GM12878 (cell line): ENCODE data around the gene DIP2C. TPM values are rescaled to one million over a fixed set of nuclear protein-coding genes. Genes with fewer than 3 reads are reported as not detected.

Source experiments
- ATAC-seq: fragments of 200-7000 bp; cut with Tn5 transposase; 3 replicates; pipeline ENCODE4 v1.9.1; 2020; ENCODE audit warnings: mild to moderate bottlenecking, moderate library complexity
- BruUV-seq: library from RNA; stranded (reverse); fragments of 400-500 nt; replicated peaks from 2 replicates; lab custom pipeline; 2021; lab: Mats Ljungman, UMichigan
- CTCF ChIA-PET: fragments of 300-600 bp; sonication (Branson Sonifier 250); formaldehyde crosslinking; extraction: SDS; loops from one replicate; lab custom pipeline; 2021; ENCODE audit warnings: inconsistent platforms; lab: Yijun Ruan, JAX
- POLR2A ChIA-PET: fragments of 350-600 bp; formaldehyde crosslinking; extraction: SDS; loops from one replicate; lab custom pipeline; 2021; ENCODE audit warnings: inconsistent platforms; lab: Charles Lee
- RAD21 ChIA-PET: fragments of 300-600 bp; sonication (Branson Sonifier 250); formaldehyde crosslinking; loops from one replicate; lab custom pipeline; 2023; ENCODE audit warnings: antibody characterized with exemption; ENCODE audit not compliant: unreplicated experiment; lab: Charles Lee
- SMC1A ChIA-PET: fragments of 300-600 bp; sonication (Branson Sonifier 250); formaldehyde crosslinking; loops from one replicate; lab custom pipeline; 2023; ENCODE audit not compliant: unreplicated experiment, uncharacterized antibody; lab: Charles Lee
- DNase-seq: peaks from one replicate; pipeline ENCODE4 v3.0.0-alpha.2; 2011; ENCODE audit warnings: low read depth, low spot score
- FAIRE-seq: peaks from 3 replicates; lab custom pipeline; 2011; peaks lifted over from hg19 to GRCh38; lab: Jason Lieb, UNC
- H2AFZ ChIP-seq: 2 replicates; pipeline ENCODE4 v1.6.0; 2011; ENCODE audit warnings: low read depth, low read length, control low read depth; ENCODE audit not compliant: control insufficient read depth
- H3K27ac ChIP-seq: 2 replicates; pipeline ENCODE4 v1.5.1; 2011; ENCODE audit warnings: control low read depth; ENCODE audit not compliant: control insufficient read depth, insufficient read depth
- H3K27me3 ChIP-seq, 2 experiments: replicated peaks in 1 of 2; 2 replicates each; pipeline versions ENCODE4 v1.6.0 to v1.6.1; 2011; ENCODE audit warnings: low read length in 1 of 2; ENCODE audit not compliant: control insufficient read depth in 2 of 2, insufficient read depth in 2 of 2
- H3K36me3 ChIP-seq, 2 experiments: 2 replicates each; pipeline ENCODE4 v1.5.1; 2011; ENCODE audit warnings: low read length in 1 of 2; ENCODE audit not compliant: control insufficient read depth in 2 of 2, insufficient read depth in 2 of 2
- H3K4me1 ChIP-seq: 2 replicates; pipeline ENCODE4 v1.6.1; 2011; ENCODE audit warnings: mild to moderate bottlenecking, low read length, moderate library complexity, mixed read lengths; ENCODE audit not compliant: control insufficient read depth, insufficient read depth
- H3K4me2 ChIP-seq: 2 replicates; pipeline ENCODE4 v1.6.0; 2011; ENCODE audit warnings: control low read depth; ENCODE audit not compliant: control insufficient read depth, insufficient read depth
- H3K4me3 ChIP-seq: fragments of 200-600 bp; sonication (generic); 2 replicates; pipeline ENCODE4 v1.5.1; 2016
- H3K79me2 ChIP-seq: 2 replicates; pipeline ENCODE4 v1.6.0; 2011; ENCODE audit warnings: low read length; ENCODE audit not compliant: control insufficient read depth, insufficient read depth
- H3K9ac ChIP-seq: 2 replicates; pipeline ENCODE4 v1.8.0; 2011; ENCODE audit warnings: low read length, control low read depth, mixed read lengths; ENCODE audit not compliant: control insufficient read depth, insufficient read depth
- H3K9me3 ChIP-seq: replicated peaks from 3 replicates; pipeline ENCODE4 v1.5.1; 2011; ENCODE audit warnings: mild to moderate bottlenecking, low read length; ENCODE audit not compliant: control insufficient read depth, insufficient read depth
- H4K20me1 ChIP-seq: 2 replicates; pipeline ENCODE4 v1.6.0; 2011; ENCODE audit not compliant: control insufficient read depth, insufficient read depth
- CBX5 ChIP-seq: sonication (generic); IDR thresholded peaks from 2 replicates; pipeline ENCODE4 v1.6.1; 2016; ENCODE audit warnings: low read depth, moderate library complexity, mild to moderate bottlenecking, inconsistent platforms
- CEBPZ ChIP-seq: fragments of 150-350 bp; IDR thresholded peaks from 2 replicates; pipeline ENCODE4 v1.6.1; 2016; ENCODE audit warnings: low read depth, low read length
- EP300 ChIP-seq, 2 experiments: fragments of 150-350 bp in 1 of 2; IDR thresholded peaks; 2 replicates each; pipeline ENCODE4 v1.6.1; 2011 to 2012; ENCODE audit warnings: low read depth in 2 of 2, low read length in 2 of 2, borderline replicate concordance in 1 of 2, improper control_type of control experiment in 1 of 2, inconsistent platforms in 1 of 2; ENCODE audit not compliant: control insufficient read depth in 1 of 2
- EZH2 ChIP-seq: IDR thresholded peaks from 2 replicates; pipeline ENCODE4 v1.6.1; 2012; ENCODE audit warnings: low read depth, mild to moderate bottlenecking, control low read depth, inconsistent platforms, low read length, borderline replicate concordance; ENCODE audit not compliant: control insufficient read depth
- NR2C1 ChIP-seq: fragments of 450-650 bp; IDR thresholded peaks from 2 replicates; pipeline ENCODE4 v1.6.1; 2017; ENCODE audit warnings: antibody characterized with exemption, mild to moderate bottlenecking, moderate library complexity
- PRDM15 ChIP-seq: fragments of 450-650 bp; formaldehyde crosslinking; IDR thresholded peaks from 2 replicates; pipeline ENCODE4 v1.4.0; 2020; ENCODE audit warnings: mild to moderate bottlenecking, moderate library complexity
- RAD51 ChIP-seq: fragments of 450-650 bp; IDR thresholded peaks from 2 replicates; pipeline ENCODE4 v1.6.1; 2016; ENCODE audit warnings: moderate library complexity, mild to moderate bottlenecking, inconsistent platforms
- YY1 ChIP-seq: IDR thresholded peaks from 2 replicates; pipeline ENCODE4 v1.6.1; 2011; ENCODE audit warnings: low read depth, mild to moderate bottlenecking, low read length
- ZNF592 ChIP-seq: fragments of 450-650 bp; IDR thresholded peaks from 2 replicates; pipeline ENCODE4 v1.6.1; 2017; ENCODE audit warnings: mild to moderate bottlenecking, moderate library complexity
- WGBS: methylation state at CpG from one replicate; pipeline ENCODE4 v1.1.6; 2016; ENCODE audit warnings: low lambda C conversion rate; ENCODE audit not compliant: insufficient replicate concordance, insufficient coverage; ENCODE audit errors: missing lambda C conversion rate; 5-methylcytosine and 5-hydroxymethylcytosine counted together
- in situ Hi-C: fragments of 300-500 bp; cut with MboI; formaldehyde crosslinking; loops from 9 replicates; pipeline ENCODE4 v1.14.3; 2018; ENCODE audit warnings: mixed read lengths
- intact Hi-C: fragments of 100-400 bp; cut with micrococcal nuclease; formaldehyde crosslinking; loops from one replicate; pipeline ENCODE4 v1.14.2; 2022; ENCODE audit not compliant: unreplicated experiment
- polyA plus RNA-seq, 11 experiments: library from polyadenylated mRNA; depleted of rRNA in 4 of 11; unstranded in 6 of 11; stranded (reverse) in 5 of 11; fragments of >200 nt; fragmentation: Nextera tagmentation in 4 of 11; fragmentation: Illumina TruSeq in 1 of 11; extraction: Ambion mirVana in 4 of 11; extraction: Trizol in 1 of 11; gene quantifications; 1 replicate in 1 of 11; 2 replicates in 10 of 11; pipeline versions ENCODE4 v1.2.1 to v1.2.3, GENCODE V29; 2011 to 2016; ENCODE audit warnings: inconsistent platforms in 2 of 11, missing spikeins in 2 of 11, low read depth in 1 of 11
- total RNA-seq, 4 experiments: library from RNA; depleted of rRNA in 3 of 4; stranded (reverse); fragments of >200 nt in 3 of 4; fragmentation: Illumina TruSeq in 1 of 4; extraction: Trizol in 1 of 4; gene quantifications; 2 replicates each; pipeline versions ENCODE4 v1.2.1 to v1.2.3, GENCODE V29; 2013 to 2021

The DIP2C gene
- total and polyA plus RNA-seq, 10 of the 15 experiments (the other 5 are each of a cell fraction or from before 2014, with no cell fraction given) = 0.01 to 0.10 (median 0.06) TPM

DNA sequence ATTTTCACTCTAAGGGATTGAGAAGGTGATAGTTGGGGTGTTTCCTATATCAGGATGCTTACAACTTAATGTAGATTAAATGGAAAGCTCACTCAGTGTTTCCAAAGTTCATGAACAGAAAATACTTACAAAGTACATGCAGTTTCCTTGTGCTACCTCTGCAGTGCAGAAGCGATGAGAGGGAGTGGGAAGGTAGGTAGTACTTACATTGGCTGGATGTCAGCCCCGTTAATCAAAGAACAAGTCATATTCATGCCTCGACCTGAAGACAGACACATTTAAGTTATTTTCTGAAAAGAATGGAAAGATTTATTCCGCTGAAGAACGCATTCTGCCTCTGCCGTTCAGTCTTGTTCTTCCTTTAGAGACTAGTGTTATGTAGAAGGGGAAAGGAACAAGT is 461.1 kb downstream of the DIP2C start (continued):
- TF ChIP-seq PRDM15 (no peak), YY1 (no peak), EP300 (IDR thresholded peaks at IDR 0.05; ENCODE audit: borderline replicate concordance in 1 of 2, control insufficient read depth in 1 of 2, low read depth in 2 of 2, low read length in 2 of 2) (no peak)

GRCh38 chr10:227014-227413 is 462.5 kb downstream of the DIP2C start:
- intact Hi-C loops (no loop called here), in situ Hi-C loops (no loop called here)
- 100% methylated on average over 2 of the region's 2 CpGs for WGBS
- Histone ChIP-seq H3K4me3 (no peak overlapping the region), H2AFZ (no peak overlapping the region), H3K36me3 (no peaks in the 10 kb centered on the region), H3K27ac (no peak overlapping the region), H3K9ac (no peak overlapping the region), H3K9me3 (no peaks in the 10 kb centered on the region), H3K79me2 (no peaks in the 10 kb centered on the region), H3K4me1 (no peaks in the 10 kb centered on the region), H3K27me3 (no peaks in the 10 kb centered on the region), H4K20me1 (no peaks in the 10 kb centered on the region), H3K4me2 (no peak overlapping the region)
- POLR2A ChIA-PET = no interaction called here
- DNase-seq (no peak), ATAC-seq (no peak), FAIRE-seq (no peak)
- RAD21 ChIA-PET = no interaction called here
- TF ChIP-seq ZNF592 = no peak
- TF ChIP-seq NR2C1 = no peak
- TF ChIP-seq EZH2 = no peak
- TF ChIP-seq RAD51 = no peak
- no peak for TF ChIP-seq CEBPZ
- TF ChIP-seq CBX5 = no peak
- SMC1A ChIA-PET = no interaction called here
- no TSS peak for BruUV-seq
- CTCF ChIA-PET = no interaction called here
